Measurements from ENCODE around the gene LAMB3.

LAMB3 gene

GRCh38 chr1:209570743-209571142 is 81.5 kb downstream of the LAMB3 start:
- DNase-seq (ENCODE audit: extremely low spot score, insufficient read length, low read depth) (no peak), FAIRE-seq (no peak)

GRCh38 chr1:209569455-209570207 is 82.6 kb downstream of the LAMB3 start:
- FAIRE-seq (peak; percentile 65), DNase-seq (ENCODE audit: extremely low spot score, insufficient read length, low read depth) (peak; percentile 33)

- no peak for FAIRE-seq
- DNase-seq (ENCODE audit: extremely low spot score, insufficient read length, low read depth), result no peak
These were observed 84.5 kb downstream of the LAMB3 start for GRCh38 chr1:209567698-209568175.

GRCh38 chr1:209565759-209566678 is 86.2 kb downstream of the LAMB3 start:
- FAIRE-seq, result peak; percentile 79

More at GRCh38 chr1:209565759-209566678, 86.2 kb downstream of the LAMB3 start:
- peak; percentile 32 for DNase-seq (ENCODE audit: extremely low spot score, insufficient read length, low read depth)
